Activated naive CD4-positive, alpha-beta T cell treated with anti-CD3 and anti-CD28 coated beads for 36 hours (primary cell): ENCODE results near the gene LYZL6. TPM values are rescaled to one million over a fixed set of nuclear protein-coding genes. Genes with fewer than 3 reads are reported as not detected.
"Not testable (repeated sequence)": the region's sequence is repeated elsewhere in the genome, so short reads cannot be mapped to it uniquely, and the experiment has no call there.

ENCODE experiments used
- CTCF ChIA-PET: fragments of 350-600 bp; sonication (Branson Sonifier 250); formaldehyde crosslinking; loops from one replicate; lab custom pipeline; 2021; ENCODE audit warnings: antibody characterized with exemption; lab: Charles Lee
- DNase-seq: peaks from one replicate; pipeline ENCODE4 v3.0.0-alpha.2; 2020
- H3K27ac Mint-ChIP-seq: one replicate; pipeline ENCODE4 v1.8.0; 2021; ENCODE audit warnings: mild to moderate bottlenecking, mixed read lengths
- H3K27me3 Mint-ChIP-seq: one replicate; pipeline ENCODE4 v1.8.0; 2021; ENCODE audit warnings: low read depth, mixed read lengths
- H3K36me3 Mint-ChIP-seq: one replicate; pipeline ENCODE4 v1.8.0; 2021; ENCODE audit warnings: low read depth, mixed read lengths
- H3K4me1 Mint-ChIP-seq: one replicate; pipeline ENCODE4 v1.8.0; 2021; ENCODE audit warnings: low read depth, mixed read lengths
- H3K4me3 Mint-ChIP-seq: one replicate; pipeline ENCODE4 v1.8.0; 2021; ENCODE audit warnings: mild to moderate bottlenecking, moderate library complexity, mixed read lengths
- H3K9me3 Mint-ChIP-seq: one replicate; pipeline ENCODE4 v1.8.0; 2021; ENCODE audit warnings: mixed read lengths
- intact Hi-C: fragments of 100-400 bp; cut with micrococcal nuclease; formaldehyde crosslinking; loops from one replicate; pipeline ENCODE4 v1.15.1; 2023
- total RNA-seq, 2 experiments: library from RNA; stranded (reverse); gene quantifications; one replicate each; pipeline ENCODE4 v1.2.3, GENCODE V29; 2021

The LYZL6 gene
- total RNA-seq, 2 experiments from 2014 or later: not detected

DNA sequence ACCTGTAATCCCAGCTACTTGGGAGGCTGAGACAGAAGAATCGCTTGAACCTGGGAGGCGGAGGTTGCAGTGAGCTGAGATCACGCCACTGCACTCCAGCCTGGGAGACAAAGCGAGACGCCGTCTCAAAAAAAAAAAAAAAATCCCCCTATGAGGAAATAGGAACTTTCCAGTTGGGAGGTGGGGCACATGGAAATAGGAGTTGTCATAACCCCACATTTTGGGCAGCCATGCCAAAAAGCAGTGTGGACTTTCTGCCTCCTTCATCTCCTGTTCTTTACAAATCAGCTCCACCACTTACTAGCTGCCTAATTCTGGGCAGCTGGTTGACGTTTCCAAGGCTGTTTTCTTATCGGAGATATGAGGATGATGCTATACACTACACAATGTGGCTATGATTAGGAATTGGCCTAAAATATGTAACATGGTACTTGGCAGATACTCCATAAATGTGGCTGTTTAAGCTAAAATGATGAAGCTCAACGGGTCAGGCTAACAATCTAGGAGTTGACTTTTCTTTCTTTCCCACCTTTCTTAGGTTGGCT is 41.8 kb downstream of the LYZL6 start:
- H3K27ac Mint-ChIP-seq: no peak overlapping the region
- no peaks in the 10 kb centered on the region for H3K36me3 Mint-ChIP-seq
- peaks cover 12% of the 10 kb centered on the region for H3K4me1 Mint-ChIP-seq
- DNase-seq: no peak
- no peaks in the 10 kb centered on the region for H3K9me3 Mint-ChIP-seq
- intact Hi-C loops: no loop called here
- H3K27me3 Mint-ChIP-seq: peaks cover 2% of the 10 kb centered on the region
- H3K4me3 Mint-ChIP-seq: no peak overlapping the region
- CTCF ChIA-PET: no interaction called here

DNA sequence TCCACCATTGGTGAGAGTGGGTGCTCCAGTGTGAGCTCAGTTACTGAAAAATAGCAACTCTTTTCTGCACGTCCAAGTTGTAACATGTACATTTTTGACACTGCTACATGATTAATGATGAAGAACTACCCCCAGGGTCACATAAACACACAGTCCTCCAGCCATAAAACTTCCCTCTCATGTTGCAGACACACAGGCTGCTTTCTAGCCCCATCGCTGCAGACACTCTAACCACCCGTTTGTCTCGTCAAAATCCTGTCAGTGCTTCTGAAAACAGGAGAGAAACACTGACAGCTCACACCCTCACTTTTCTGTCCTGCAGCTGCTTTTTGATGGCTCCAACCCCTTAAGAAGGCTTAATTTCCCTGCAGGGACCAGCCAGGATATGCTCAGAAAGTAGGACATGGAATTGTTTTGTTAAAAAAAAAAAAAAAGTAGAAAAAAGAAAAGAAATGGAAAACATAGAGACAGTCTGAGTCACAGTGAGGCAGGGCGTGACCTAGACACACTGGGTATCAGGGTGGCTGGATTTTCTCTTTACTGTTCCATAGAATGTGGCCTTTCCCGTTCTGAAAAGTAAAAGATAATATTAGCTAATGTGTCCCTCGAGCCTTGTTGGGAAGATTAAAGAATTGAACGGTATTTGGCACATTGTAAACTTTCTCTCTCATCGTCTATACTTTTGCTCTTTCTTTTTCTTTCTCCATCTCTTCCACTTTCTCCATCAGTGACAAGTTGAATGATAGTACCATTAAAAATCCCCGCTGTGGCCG is 42.6 kb downstream of the LYZL6 start:
- H3K4me1 Mint-ChIP-seq: peaks cover 13% of the 10 kb centered on the region
- H3K27ac Mint-ChIP-seq: no peak overlapping the region

DNA sequence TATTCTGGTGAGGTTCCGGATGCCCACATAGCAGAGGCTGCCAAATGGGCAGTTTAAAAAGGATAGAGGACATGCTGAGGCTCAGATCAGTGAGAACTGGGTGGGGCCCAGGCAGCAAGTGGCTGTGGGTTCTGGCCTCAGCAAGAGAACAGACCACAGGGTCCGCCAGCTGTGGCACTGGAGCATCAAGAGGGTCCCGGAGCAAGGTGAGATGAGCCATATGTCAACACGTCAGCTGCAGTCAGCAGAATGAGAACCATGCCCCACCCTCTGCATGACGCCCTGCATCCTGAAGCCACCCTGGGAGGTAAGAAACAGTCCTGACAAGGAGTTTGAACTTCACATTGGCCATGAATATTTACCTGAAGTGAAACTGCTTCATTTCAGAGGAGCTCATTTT is 43.2 kb downstream of the LYZL6 start:
- DNase-seq: no peak
- CTCF ChIA-PET: interaction anchor here (0.7 kb wide), 1 partner anchor 9 kb away, joined by 4 read pairs; no protein-coding TSS in a partner anchor
- no peaks in the 10 kb centered on the region for H3K9me3 Mint-ChIP-seq
- H3K4me3 Mint-ChIP-seq: no peak overlapping the region
- peaks cover 2% of the 10 kb centered on the region for H3K27me3 Mint-ChIP-seq
- no peak overlapping the region for H3K27ac Mint-ChIP-seq
- no peaks in the 10 kb centered on the region for H3K36me3 Mint-ChIP-seq
- peaks cover 13% of the 10 kb centered on the region for H3K4me1 Mint-ChIP-seq
- intact Hi-C loops: no loop called here

More for the DNA sequence above, 42.6 kb downstream of the LYZL6 start:
- intact Hi-C loops: no loop called here
- no peaks in the 10 kb centered on the region for H3K36me3 Mint-ChIP-seq
- no peaks in the 10 kb centered on the region for H3K9me3 Mint-ChIP-seq
- CTCF ChIA-PET: interaction anchor here (0.7 kb wide), 1 partner anchor 9 kb away, joined by 4 read pairs; no protein-coding TSS in a partner anchor
- no peak overlapping the region for H3K4me3 Mint-ChIP-seq
- DNase-seq: no peak
- H3K27me3 Mint-ChIP-seq: peaks cover 2% of the 10 kb centered on the region

DNA sequence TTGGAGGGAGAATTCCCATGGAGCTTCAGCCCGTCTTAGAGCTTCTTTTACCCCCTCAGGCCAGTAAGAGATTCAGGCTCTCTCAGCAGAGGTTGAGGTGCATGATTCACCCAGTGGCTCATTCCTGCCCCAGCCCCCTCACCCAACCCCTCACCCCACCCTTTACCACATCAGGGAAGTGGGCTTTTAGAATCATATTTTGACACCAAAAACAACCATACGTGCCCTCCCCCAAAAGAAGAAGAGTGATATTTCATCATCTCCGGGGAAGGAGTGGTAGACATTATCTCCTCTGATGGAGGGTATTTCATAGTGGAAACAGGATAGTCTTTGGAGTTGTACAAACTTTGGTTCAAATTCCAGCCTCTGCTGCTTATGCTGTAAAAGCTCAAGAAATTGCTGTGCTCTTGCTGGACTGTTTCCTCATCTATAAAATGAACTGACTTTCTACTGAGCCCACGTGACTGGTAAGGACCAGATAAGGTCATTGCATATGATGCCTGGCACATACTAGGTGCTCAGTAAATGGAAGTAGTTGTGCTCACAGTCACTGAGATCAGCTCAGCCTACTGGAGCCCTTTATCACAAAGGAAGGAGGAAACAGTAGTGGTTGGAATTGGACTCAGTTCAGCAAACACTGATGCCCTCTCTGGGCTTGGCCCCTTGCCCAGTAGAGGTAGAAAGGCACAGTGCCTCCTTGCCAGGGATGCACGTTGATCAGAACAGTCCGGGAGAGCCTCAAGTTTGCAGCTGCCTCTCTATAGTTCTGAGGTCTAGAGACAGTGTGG is 45.0 kb downstream of the LYZL6 start:
- intact Hi-C loops: no loop called here
- no peaks in the 10 kb centered on the region for H3K36me3 Mint-ChIP-seq
- DNase-seq: peak; percentile 39
- peaks cover 2% of the 10 kb centered on the region for H3K27me3 Mint-ChIP-seq
- H3K27ac Mint-ChIP-seq: no peak overlapping the region
- CTCF ChIA-PET: no interaction called here
- H3K4me1 Mint-ChIP-seq: peaks cover 13% of the 10 kb centered on the region
- no peak overlapping the region for H3K4me3 Mint-ChIP-seq
- H3K9me3 Mint-ChIP-seq: no peaks in the 10 kb centered on the region

GRCh38 chr17:35897772-35898171 is 45.7 kb downstream of the LYZL6 start:
- DNase-seq, H3K27ac Mint-ChIP-seq, H3K36me3 Mint-ChIP-seq, H3K9me3 Mint-ChIP-seq, intact Hi-C loops, H3K4me3 Mint-ChIP-seq, H3K27me3 Mint-ChIP-seq: not testable (repeated sequence)
- CTCF ChIA-PET: interaction anchor here (0.6 kb wide), 1 partner anchor 104 kb away, joined by 3 read pairs; no protein-coding TSS in a partner anchor
- peaks cover 13% of the 10 kb centered on the region for H3K4me1 Mint-ChIP-seq

- Mint-ChIP-seq H3K9me3 (no peaks in the 10 kb centered on the region), H3K4me1 (peaks cover 25% of the 10 kb centered on the region), H3K36me3 (no peaks in the 10 kb centered on the region), H3K27ac (no peak overlapping the region), H3K27me3 (peaks cover 2% of the 10 kb centered on the region), H3K4me3 (no peak overlapping the region)
- CTCF ChIA-PET: no interaction called here
- no peak for DNase-seq
- intact Hi-C loops: no loop called here
Observed at GRCh38 chr17:35895636-35896587, 47.6 kb downstream of the LYZL6 start.

GRCh38 chr17:35894206-35894605 is 49.3 kb downstream of the LYZL6 start:
- Mint-ChIP-seq H3K27me3 (no peaks in the 10 kb centered on the region), H3K4me3 (no peak overlapping the region), H3K4me1 (peaks cover 35% of the 10 kb centered on the region), H3K9me3 (no peaks in the 10 kb centered on the region), H3K36me3 (no peaks in the 10 kb centered on the region), H3K27ac (no peak overlapping the region)
- CTCF ChIA-PET: no interaction called here
- intact Hi-C loops: no loop called here
- no peak for DNase-seq

- no peaks in the 10 kb centered on the region for H3K9me3 Mint-ChIP-seq
- no peaks in the 10 kb centered on the region for H3K27me3 Mint-ChIP-seq
- peaks cover 34% of the 10 kb centered on the region for H3K4me1 Mint-ChIP-seq
- no peak overlapping the region for H3K27ac Mint-ChIP-seq
- H3K4me3 Mint-ChIP-seq: no peak overlapping the region
- no peak for DNase-seq
- intact Hi-C loops: no loop called here
- CTCF ChIA-PET: no interaction called here
- no peaks in the 10 kb centered on the region for H3K36me3 Mint-ChIP-seq
Observed at GRCh38 chr17:35893751-35894150, 49.8 kb downstream of the LYZL6 start.

DNA sequence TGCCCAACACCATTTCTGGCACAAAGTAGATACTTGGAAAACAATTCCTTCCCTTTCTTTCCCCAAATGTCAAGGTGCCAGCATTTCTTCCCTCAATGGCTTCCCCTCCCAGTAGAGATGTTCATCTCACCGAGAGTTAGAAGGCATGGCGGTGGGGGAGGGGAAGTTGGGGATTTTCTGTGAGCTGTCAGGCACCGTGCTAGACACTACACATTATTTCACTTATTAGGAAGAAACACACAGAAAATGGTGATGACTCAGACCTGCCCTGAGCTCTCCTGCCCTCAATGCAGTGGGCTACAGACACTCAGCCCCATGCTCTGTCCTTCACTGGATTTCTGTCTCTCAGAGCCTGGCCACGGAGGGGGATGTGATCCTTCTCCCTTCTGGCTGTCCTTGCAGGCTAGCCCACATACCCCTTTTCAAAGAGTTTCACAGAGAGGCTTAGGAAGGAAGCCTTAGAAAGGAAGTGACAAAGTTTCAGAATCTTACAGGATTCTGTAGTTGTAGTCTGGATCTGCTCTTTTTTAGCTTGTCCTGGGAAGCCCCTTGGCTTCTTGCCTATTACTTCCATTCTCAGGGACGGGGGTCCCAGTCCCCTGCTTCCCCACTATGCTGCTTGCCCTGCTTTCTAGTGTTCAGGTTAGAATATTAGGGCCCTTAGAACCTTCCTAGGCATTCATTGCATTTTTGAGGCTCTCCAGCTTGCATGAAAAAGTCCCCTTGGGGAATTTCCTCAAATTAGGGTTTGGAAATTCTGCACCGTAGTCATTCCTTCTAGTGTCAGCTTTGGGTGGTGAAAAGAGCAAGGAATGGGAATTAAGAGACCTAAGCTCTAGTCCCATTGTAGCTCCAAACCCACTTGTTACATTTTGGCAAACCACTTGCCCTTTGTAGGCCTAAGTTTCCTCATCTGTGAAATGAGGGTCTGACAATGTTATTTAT is 51.1 kb downstream of the LYZL6 start:
- Mint-ChIP-seq H3K4me3 (no peak overlapping the region), H3K36me3 (no peaks in the 10 kb centered on the region), H3K27ac (peak overlapping the region; percentile 47), H3K4me1 (peaks cover 23% of the 10 kb centered on the region), H3K27me3 (no peaks in the 10 kb centered on the region), H3K9me3 (no peaks in the 10 kb centered on the region)
- intact Hi-C loops: no loop called here
- peak; percentile 80 for DNase-seq
- CTCF ChIA-PET: interaction anchor here (0.6 to 1.3 kb wide), 2 partner anchors 21 to 239 kb away, joined by 4 to 5 read pairs; no protein-coding TSS in a partner anchor

GRCh38 chr17:35891269-35891668 is 52.2 kb downstream of the LYZL6 start:
- CTCF ChIA-PET: interaction anchor here (0.7 kb wide), 1 partner anchor 22 kb away, joined by 3 read pairs; the partner anchor contains the start of gene HEATR9
- Mint-ChIP-seq H3K4me3 (no peak overlapping the region), H3K36me3 (no peaks in the 10 kb centered on the region), H3K27me3 (no peaks in the 10 kb centered on the region), H3K27ac (no peak overlapping the region), H3K4me1 (peaks cover 23% of the 10 kb centered on the region), H3K9me3 (no peaks in the 10 kb centered on the region)
- no peak for DNase-seq
- intact Hi-C loops: no loop called here

GRCh38 chr17:35890774-35891155 is 52.7 kb downstream of the LYZL6 start:
- H3K36me3 Mint-ChIP-seq: no peaks in the 10 kb centered on the region
- no peaks in the 10 kb centered on the region for H3K27me3 Mint-ChIP-seq
- H3K27ac Mint-ChIP-seq: no peak overlapping the region
- intact Hi-C loops: no loop called here
- no peak overlapping the region for H3K4me3 Mint-ChIP-seq
- no peaks in the 10 kb centered on the region for H3K9me3 Mint-ChIP-seq
- peak; percentile 6 for DNase-seq
- CTCF ChIA-PET: interaction anchor here (0.7 kb wide), 1 partner anchor 22 kb away, joined by 3 read pairs; the partner anchor contains the start of gene HEATR9
- H3K4me1 Mint-ChIP-seq: peaks cover 22% of the 10 kb centered on the region
